MM.1S (cell line): ENCODE data around the gene TPSD1.
A peak's percentile ranks its signal among the peaks of the same experiment; 100 is the strongest.

Source experiments
- DNase-seq: peaks from one replicate; pipeline ENCODE4 v3.0.0-alpha.2; 2015
- H2AFZ ChIP-seq: fragments of 300-600 bp; sonication (generic); 2 replicates; pipeline ENCODE4 v1.6.0; 2016; ENCODE audit warnings: antibody characterized with exemption, low read length
- H3F3A ChIP-seq: fragments of 300-600 bp; sonication (generic); 2 replicates; pipeline ENCODE4 v1.6.1; 2016; ENCODE audit warnings: mild to moderate bottlenecking, antibody characterized with exemption, low read length, moderate library complexity, mixed read lengths; ENCODE audit not compliant: insufficient read depth
- H3K27ac ChIP-seq: fragments of 300-600 bp; sonication (generic); 2 replicates; pipeline ENCODE4 v1.5.1; 2016; ENCODE audit warnings: mild to moderate bottlenecking, low read length
- H3K27me3 ChIP-seq: fragments of 300-600 bp; sonication (generic); replicated peaks from 2 replicates; pipeline ENCODE4 v1.6.0; 2016; ENCODE audit warnings: low read length; ENCODE audit not compliant: insufficient read depth
- H3K36me3 ChIP-seq: fragments of 300-600 bp; sonication (generic); replicated peaks from 2 replicates; pipeline ENCODE4 v1.6.1; 2016; ENCODE audit warnings: mild to moderate bottlenecking, low read length, mixed read lengths; ENCODE audit not compliant: insufficient read depth
- H3K4me1 ChIP-seq: fragments of 300-600 bp; sonication (generic); 2 replicates; pipeline ENCODE4 v1.6.1; 2016; ENCODE audit warnings: low read length, mixed read lengths
- H3K4me2 ChIP-seq: fragments of 300-600 bp; sonication (generic); 2 replicates; pipeline ENCODE4 v1.6.0; 2016; ENCODE audit warnings: low read depth, low read length
- H3K4me3 ChIP-seq: fragments of 300-600 bp; sonication (generic); 2 replicates; pipeline ENCODE4 v1.5.1; 2016; ENCODE audit warnings: low read length, mixed read lengths
- H3K79me2 ChIP-seq: fragments of 300-600 bp; sonication (generic); 2 replicates; pipeline ENCODE4 v1.6.1; 2016; ENCODE audit warnings: mixed run types, low read length, mixed read lengths
- H3K9ac ChIP-seq: fragments of 300-600 bp; sonication (generic); 2 replicates; pipeline ENCODE4 v1.6.1; 2016; ENCODE audit warnings: low read length, mixed read lengths
- H3K9me2 ChIP-seq: fragments of 300-600 bp; sonication (generic); replicated peaks from 2 replicates; pipeline ENCODE4 v1.6.1; 2016; ENCODE audit warnings: mild to moderate bottlenecking, low read length, mixed read lengths; ENCODE audit not compliant: insufficient read depth
- H3K9me3 ChIP-seq: fragments of 300-600 bp; sonication (generic); replicated peaks from 2 replicates; pipeline ENCODE4 v1.6.1; 2016; ENCODE audit warnings: mild to moderate bottlenecking, low read length, mixed read lengths; ENCODE audit not compliant: insufficient read depth
- H4K20me1 ChIP-seq: fragments of 300-600 bp; sonication (generic); 2 replicates; pipeline ENCODE4 v1.6.1; 2016; ENCODE audit warnings: mild to moderate bottlenecking, low read length, moderate library complexity, mixed read lengths; ENCODE audit not compliant: insufficient read depth
- CTCF ChIP-seq: fragments of 300-600 bp; sonication (generic); IDR thresholded peaks from 2 replicates; pipeline ENCODE4 v1.5.1; 2016; ENCODE audit warnings: antibody characterized with exemption, low read length, mixed read lengths
- EZH2 ChIP-seq: fragments of 300-600 bp; sonication (generic); optimal IDR thresholded peaks from 2 replicates; pipeline ENCODE3; 2017; ENCODE audit warnings: low read depth, mild to moderate bottlenecking, antibody characterized with exemption, low read length, mixed read lengths
- EZH2phosphoT487 ChIP-seq: fragments of 300-600 bp; sonication (generic); IDR thresholded peaks from 2 replicates; pipeline ENCODE4 v1.6.1; 2018; ENCODE audit warnings: antibody characterized with exemption, low read length

Gene TPSD1

GRCh38 chr16:1285669-1286512, 30.0 kb downstream of the TPSD1 start:
- Histone ChIP-seq H3K27ac (no peak overlapping the region), H4K20me1 (no peaks in the 10 kb centered on the region), H3F3A (no peaks in the 10 kb centered on the region), H3K9me2 (no peaks in the 10 kb centered on the region), H3K4me1 (peaks cover 1% of the 10 kb centered on the region), H3K9me3 (no peaks in the 10 kb centered on the region), H3K9ac (no peak overlapping the region), H3K79me2 (no peaks in the 10 kb centered on the region), H3K4me2 (no peak overlapping the region), H3K27me3 (peaks cover 85% of the 10 kb centered on the region), H2AFZ (no peak overlapping the region), H3K4me3 (no peak overlapping the region), H3K36me3 (no peaks in the 10 kb centered on the region)
- no peak for DNase-seq
- TF ChIP-seq EZH2 (no peak), CTCF (0 out of 2 replicates have a peak, but pooled peaks have one; percentile 8)

- no peak overlapping the region for H3K4me2 ChIP-seq
- no peaks in the 10 kb centered on the region; the same call in 1 of the 2 replicates for H3F3A ChIP-seq
- no peak for TF ChIP-seq CTCF
- TF ChIP-seq EZH2phosphoT487 = no peak
- no peak for TF ChIP-seq EZH2
- H3K27me3 ChIP-seq = peaks cover 78% of the 10 kb centered on the region
- no peaks in the 10 kb centered on the region for H3K9me3 ChIP-seq
- no peak overlapping the region for H3K9ac ChIP-seq
- H3K27ac ChIP-seq = no peak overlapping the region
- no peak for DNase-seq
- H3K36me3 ChIP-seq = no peaks in the 10 kb centered on the region
- no peaks in the 10 kb centered on the region for H4K20me1 ChIP-seq
- H3K9me2 ChIP-seq = no peaks in the 10 kb centered on the region
- H3K4me1 ChIP-seq = peaks cover 8% of the 10 kb centered on the region
- no peak overlapping the region for H3K4me3 ChIP-seq
- no peak overlapping the region for H2AFZ ChIP-seq
- no peaks in the 10 kb centered on the region for H3K79me2 ChIP-seq
Observed at GRCh38 chr16:1286513-1287094, 30.7 kb downstream of the TPSD1 start.

GRCh38 chr16:1287982-1288670, 32.3 kb downstream of the TPSD1 start:
- Histone ChIP-seq H3K4me3 (no peak overlapping the region), H3K79me2 (no peaks in the 10 kb centered on the region), H3K9ac (no peak overlapping the region), H3K9me3 (no peaks in the 10 kb centered on the region), H3K4me2 (no peak overlapping the region), H3F3A (no peaks in the 10 kb centered on the region; the same call in 1 of the 2 replicates), H3K27me3 (peaks cover 66% of the 10 kb centered on the region), H2AFZ (no peak overlapping the region), H4K20me1 (no peaks in the 10 kb centered on the region), H3K4me1 (peaks cover 9% of the 10 kb centered on the region), H3K36me3 (no peaks in the 10 kb centered on the region), H3K9me2 (no peaks in the 10 kb centered on the region), H3K27ac (no peak overlapping the region)
- no peak for DNase-seq
- TF ChIP-seq CTCF = no peak
- no peak for TF ChIP-seq EZH2phosphoT487
- TF ChIP-seq EZH2 = no peak
